Ovary (tissue), 3 donors: Measurements from ENCODE around the gene NOVA2.

Source experiments
- CTCF ChIP-seq, 3 donors: fragments of 450-650 bp in 2 of 3; fragments of 200-600 bp in 1 of 3; IDR thresholded peaks; one replicate each; pipeline versions ENCODE4 v1.5.1 to v1.8.0; 2016 to 2022; ENCODE audit warnings: antibody characterized with exemption in 3 of 3, mild to moderate bottlenecking in 1 of 3
- EP300 ChIP-seq: sonication (generic); formaldehyde crosslinking; IDR thresholded peaks from one replicate; pipeline ENCODE4 v1.6.1; 2017; ENCODE audit warnings: antibody characterized with exemption
- POLR2A ChIP-seq: fragments of 450-650 bp; IDR thresholded peaks from one replicate; pipeline ENCODE4 v1.6.1; 2017; ENCODE audit warnings: antibody characterized with exemption, mild to moderate bottlenecking, moderate library complexity
- donor health status: DM: no; HTN: no; CAD: no.

GRCh38 chr19:45976178-45976577 lies 2.5 kb upstream of the NOVA2 start:
- TF ChIP-seq CTCF (IDR thresholded peaks at IDR 0.05) (no peak), POLR2A (no peak), EP300 (no peak)
